SIG-M5 (cell line): ENCODE data around the gene SCGB3A2.
"Not testable (repeated sequence)": the region's sequence is repeated elsewhere in the genome, so short reads cannot be mapped to it uniquely, and the experiment has no call there.

Source experiments
- DNase-seq: peaks from one replicate; lab custom pipeline; 2025; lab: John Stamatoyannopoulos, UW

The SCGB3A2 gene

DNA sequence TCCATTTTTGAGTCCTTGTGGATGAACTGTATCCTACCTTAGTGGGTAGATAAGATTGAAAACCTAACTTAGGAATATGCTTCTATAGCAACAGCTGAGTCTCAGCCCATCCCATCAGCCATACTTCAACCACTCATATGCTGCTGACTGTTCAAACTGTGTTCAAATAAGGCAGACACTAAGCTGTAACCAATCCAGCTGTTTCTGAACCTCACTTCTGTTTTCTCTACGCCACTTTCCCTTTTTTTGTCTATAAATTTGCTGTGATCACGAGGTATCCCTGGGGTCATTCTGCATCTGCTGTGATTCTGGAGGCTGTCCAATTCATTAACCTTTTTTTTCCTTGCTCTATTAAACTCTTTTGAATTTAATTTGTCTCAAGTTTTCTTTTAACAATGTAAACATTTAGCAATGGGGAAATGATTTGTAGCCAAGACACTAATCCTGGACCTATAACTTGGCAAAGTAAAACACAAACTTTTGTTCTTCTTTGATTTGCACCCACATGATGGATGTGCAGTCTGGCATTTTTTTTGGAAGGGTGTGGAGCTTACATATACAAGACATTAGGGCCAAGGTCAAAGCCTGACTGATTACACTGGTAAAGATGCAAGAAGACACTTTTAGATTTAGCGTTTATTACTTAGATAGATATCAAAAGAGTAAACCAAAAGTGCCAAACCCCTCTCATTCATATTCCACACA, 14.9 kb upstream of the SCGB3A2 start:
- DNase-seq = no peak

GRCh38 chr5:147869112-147869511, 9.4 kb upstream of the SCGB3A2 start:
- no peak for DNase-seq

DNA sequence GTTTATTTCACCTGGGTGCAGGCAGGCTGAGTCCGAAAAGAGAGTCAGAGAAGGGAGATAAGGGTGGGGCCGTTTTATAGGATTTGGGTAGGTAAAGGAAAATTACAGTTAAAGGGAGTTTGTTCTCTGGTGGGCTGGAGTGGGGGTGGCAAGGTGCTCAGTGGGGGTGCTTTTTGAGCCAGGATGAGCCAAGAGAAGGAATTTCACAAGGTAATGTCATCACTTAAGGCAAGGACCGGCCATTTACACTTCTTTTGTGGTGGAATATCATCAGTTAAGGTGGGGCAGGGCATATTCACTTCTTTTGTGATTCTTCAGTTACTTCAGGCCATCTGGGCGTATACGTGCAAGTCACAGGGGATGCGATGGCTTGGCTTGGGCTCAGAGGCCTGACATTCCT, 8.6 kb upstream of the SCGB3A2 start:
- DNase-seq = not testable (repeated sequence)

GRCh38 chr5:147871980-147872549, 6.4 kb upstream of the SCGB3A2 start:
- not testable (repeated sequence) for DNase-seq

DNA sequence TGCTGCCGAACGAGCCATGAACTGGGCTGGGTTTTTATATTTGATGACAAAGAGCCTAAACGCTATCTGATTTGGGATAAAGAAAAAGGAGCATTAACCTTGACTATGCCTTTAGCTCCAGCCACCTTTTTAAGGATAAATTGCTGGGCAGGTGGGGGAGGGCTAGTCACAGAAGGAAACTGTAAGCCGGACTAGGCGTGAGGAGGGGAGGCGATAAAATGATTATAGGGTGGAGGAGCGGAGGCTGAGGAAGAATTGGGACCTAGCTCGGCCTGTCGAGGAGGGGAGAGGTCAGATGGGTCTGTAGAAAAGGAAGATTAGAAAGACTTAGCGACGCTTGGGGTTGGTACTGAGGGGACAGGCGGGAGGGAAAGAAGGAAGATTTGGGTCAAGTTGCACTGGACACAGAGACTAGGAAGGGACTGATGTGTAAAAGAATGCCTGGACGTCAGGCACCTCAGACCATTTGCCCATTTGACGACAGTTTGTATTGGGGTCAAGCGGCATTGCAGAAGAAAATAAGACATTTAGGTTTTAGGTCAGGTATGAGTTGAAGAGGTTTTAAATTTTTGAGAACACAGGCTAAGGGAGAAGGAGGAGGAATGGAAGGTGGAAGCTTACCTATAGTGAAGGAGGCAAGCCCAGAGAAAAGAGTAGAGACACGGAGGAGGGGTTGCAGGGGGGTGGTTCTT, 5.6 kb upstream of the SCGB3A2 start:
- DNase-seq = not testable (repeated sequence)

- DNase-seq = not testable (repeated sequence)
Observed at GRCh38 chr5:147874118-147874875, 4.2 kb upstream of the SCGB3A2 start.

GRCh38 chr5:147874910-147875367, 3.6 kb upstream of the SCGB3A2 start:
- no peak for DNase-seq

GRCh38 chr5:147876141-147876540, 2.4 kb upstream of the SCGB3A2 start:
- no peak for DNase-seq

DNA sequence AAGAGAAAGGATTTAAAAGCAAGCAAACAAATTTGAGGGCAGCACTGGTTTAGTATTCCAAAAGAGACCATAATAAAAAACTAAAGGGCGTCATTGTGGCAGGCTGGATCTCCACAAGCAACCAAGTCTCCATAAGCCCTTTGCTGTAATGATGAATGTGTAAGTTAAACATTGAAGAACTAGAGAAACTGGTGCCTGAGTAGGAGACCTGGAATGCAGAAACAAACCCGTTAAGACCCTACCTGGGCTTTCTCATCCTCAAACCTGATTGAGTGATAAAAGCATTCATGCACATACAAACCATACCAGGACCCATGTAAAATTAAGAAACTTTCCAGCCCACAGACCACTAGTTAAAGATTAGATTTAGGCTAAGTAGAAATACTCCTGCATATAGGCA, 1.9 kb upstream of the SCGB3A2 start:
- no peak for DNase-seq

- DNase-seq = no peak
Observed at GRCh38 chr5:147879784-147880183, 1.3 kb downstream of the SCGB3A2 start.

DNA sequence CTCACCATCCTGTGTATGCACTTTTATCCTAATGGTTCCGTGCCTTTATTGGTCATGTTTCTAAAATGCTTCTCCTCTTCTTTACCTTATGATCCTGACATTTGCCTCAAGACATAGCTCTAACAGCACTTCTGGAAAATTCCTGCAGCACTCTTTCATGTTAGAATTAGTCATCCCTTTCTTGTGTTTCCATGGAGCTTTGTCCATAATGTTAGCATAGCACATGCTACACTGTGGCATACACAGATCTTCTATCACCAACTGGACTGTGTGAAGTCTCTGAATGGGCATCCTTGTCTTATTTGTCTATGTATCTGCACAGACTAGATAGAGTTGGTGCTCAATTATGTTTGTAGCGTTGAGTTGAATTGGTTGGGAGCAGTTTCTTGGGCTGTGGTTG, 2.0 kb downstream of the SCGB3A2 start:
- DNase-seq = no peak

GRCh38 chr5:147882586-147883313, 4.2 kb downstream of the SCGB3A2 start:
- no peak for DNase-seq

- DNase-seq = peak; percentile 12
Observed at GRCh38 chr5:147887026-147887627, 8.6 kb downstream of the SCGB3A2 start.

DNA sequence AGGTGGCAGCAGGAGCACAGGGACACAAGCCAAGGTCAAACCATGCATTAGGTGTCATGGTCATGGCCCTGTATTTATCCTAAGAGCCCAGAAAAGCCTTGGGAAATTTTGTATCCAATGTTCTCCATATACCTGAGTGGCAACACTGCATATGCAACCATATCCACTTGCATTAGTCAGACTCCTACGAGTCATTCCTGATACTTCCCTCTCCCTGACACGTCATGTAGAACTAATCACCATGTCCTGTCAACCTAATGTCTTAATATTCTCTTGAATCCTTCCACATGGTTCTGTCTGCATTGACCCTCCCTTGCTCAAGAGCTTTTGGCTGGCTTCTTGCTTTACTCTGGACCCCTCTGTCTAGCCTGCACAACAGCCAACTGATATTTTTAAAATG, 9.4 kb downstream of the SCGB3A2 start:
- DNase-seq = no peak

DNA sequence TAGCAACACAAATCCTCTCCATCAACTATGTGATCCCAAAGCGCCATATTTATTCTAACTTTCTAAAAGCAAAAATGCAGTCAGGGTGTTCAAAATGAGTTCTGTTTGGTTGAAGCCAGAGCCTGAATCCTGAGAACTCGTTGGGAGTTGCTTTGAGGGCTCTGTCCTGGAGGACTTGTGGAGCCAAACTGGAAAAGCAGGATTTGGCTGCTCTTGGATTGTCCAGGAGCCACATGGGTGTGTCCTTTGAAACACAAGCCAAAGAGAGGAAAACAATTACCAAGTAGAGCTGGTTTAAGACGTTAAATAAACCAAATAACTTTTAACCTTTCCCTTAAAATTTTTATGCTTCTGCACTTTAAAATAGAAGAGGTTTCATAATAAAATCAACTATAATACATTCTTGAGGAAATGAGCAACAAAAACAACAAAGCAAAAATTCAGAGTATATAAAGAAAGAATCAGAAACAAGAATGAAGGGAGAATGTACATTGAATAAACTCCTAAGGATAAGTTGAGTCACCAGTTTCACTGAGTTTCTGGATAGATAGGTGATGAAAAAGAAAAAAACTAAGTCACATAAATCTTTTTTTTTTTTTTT, 14.3 kb downstream of the SCGB3A2 start:
- no peak for DNase-seq

GRCh38 chr5:147893820-147894219, 15.3 kb downstream of the SCGB3A2 start:
- no peak for DNase-seq

DNA sequence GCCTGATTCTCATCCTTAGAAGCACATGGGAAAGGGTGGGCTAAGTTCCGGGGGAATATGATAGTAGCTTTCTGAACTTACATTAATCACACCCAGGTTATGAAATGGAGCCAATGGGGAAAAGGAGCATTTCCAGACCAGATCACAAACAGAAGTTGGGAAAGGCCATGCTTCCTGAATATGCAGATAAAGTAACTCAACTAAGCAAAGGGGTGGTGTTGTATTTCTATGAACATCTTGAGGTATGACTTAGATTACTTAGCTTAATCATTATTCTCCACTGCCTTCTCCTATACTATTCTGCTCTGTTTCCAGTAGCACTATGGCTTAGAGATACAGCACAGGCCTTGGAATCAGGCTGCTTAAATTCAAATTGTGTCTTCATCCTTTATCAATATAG, 17.4 kb downstream of the SCGB3A2 start:
- no peak for DNase-seq

DNA sequence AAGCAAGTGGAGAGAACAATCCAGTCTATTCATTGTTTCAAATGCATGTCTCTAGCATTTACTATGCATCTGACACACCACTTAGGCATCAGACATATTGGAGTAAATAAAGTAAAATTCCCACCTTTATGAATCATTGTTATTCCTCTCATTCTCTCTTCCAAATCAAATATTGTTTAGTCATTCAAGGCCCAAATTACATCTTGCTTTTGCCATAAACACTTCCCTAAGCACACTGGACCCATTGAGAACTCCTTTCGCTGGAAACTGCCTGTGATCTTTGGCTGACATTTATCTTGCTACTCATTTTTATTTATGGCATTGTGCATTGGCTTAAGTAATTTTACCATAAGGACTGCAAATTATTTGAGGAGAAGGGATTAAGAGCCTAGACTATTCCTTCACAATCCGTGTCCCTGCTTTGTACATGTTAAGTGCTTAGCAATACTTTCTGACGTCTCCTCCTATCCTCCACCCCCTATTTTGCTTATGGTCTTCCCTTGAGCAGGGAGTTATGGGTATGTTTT, 20.4 kb downstream of the SCGB3A2 start:
- no peak for DNase-seq

GRCh38 chr5:147901599-147902039, 23.1 kb downstream of the SCGB3A2 start:
- no peak for DNase-seq

GRCh38 chr5:147902609-147903115, 24.2 kb downstream of the SCGB3A2 start:
- no peak for DNase-seq
